IPS DF 6.9 (cell line): ENCODE measurements around the gene EPX.

Experiments
- DNase-seq: peaks from one replicate; pipeline ENCODE4 v3.0.0-alpha.2; 2013; ENCODE audit warnings: low read depth, low spot score
- H3K27ac ChIP-seq: one replicate; pipeline ENCODE4 v1.5.1; 2013; ENCODE audit warnings: low read length, control low read depth
- H3K27me3 ChIP-seq: 2 replicates; pipeline ENCODE4 v1.6.1; 2013; ENCODE audit warnings: mild to moderate bottlenecking, low read length; ENCODE audit not compliant: control insufficient read depth, insufficient read depth
- H3K36me3 ChIP-seq: 2 replicates; pipeline ENCODE4 v1.6.1; 2013; ENCODE audit warnings: low read length; ENCODE audit not compliant: control insufficient read depth, insufficient read depth
- H3K4me1 ChIP-seq: 2 replicates; pipeline ENCODE4 v1.6.1; 2013; ENCODE audit warnings: low read length; ENCODE audit not compliant: control insufficient read depth, insufficient read depth
- H3K4me3 ChIP-seq: 2 replicates; pipeline ENCODE4 v1.5.1; 2013; ENCODE audit warnings: mild to moderate bottlenecking, low read length
- H3K9me3 ChIP-seq: 2 replicates; pipeline ENCODE4 v1.6.1; 2013; ENCODE audit warnings: low read length, inconsistent platforms; ENCODE audit not compliant: control insufficient read depth, insufficient read depth
- WGBS: extraction: QIAGEN DNeasy Blood & Tissue Kit; methylation state at CpG from one replicate; pipeline ENCODE4 v1.1.7; 2013; ENCODE audit warnings: mixed read lengths, missing lambda C conversion rate; ENCODE audit not compliant: insufficient read length, insufficient coverage; 5-methylcytosine and 5-hydroxymethylcytosine counted together

The EPX gene

DNA sequence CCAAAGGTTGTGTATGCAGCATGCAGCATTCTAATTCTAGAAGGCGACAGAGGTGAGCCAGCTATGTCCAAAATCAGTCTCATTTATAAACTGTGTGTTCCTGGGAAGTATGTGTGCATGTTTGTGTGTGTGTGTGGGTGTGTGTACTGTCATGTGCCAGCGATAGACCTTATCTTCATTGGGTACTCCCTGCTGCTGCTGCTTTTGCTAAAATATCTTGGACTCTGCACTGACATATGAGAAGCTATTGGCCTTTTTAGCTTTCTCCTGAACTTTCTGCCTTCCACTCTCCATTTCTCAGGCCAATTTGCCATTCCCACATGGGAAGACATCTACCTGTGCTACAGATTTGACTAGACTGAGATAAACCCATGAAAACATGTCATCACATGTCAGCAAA is 43.9 kb downstream of the EPX start:
- no CpG with 5 or more reads among the region's 2 CpGs for WGBS
- H3K27me3 ChIP-seq: no peaks in the 10 kb centered on the region

DNA sequence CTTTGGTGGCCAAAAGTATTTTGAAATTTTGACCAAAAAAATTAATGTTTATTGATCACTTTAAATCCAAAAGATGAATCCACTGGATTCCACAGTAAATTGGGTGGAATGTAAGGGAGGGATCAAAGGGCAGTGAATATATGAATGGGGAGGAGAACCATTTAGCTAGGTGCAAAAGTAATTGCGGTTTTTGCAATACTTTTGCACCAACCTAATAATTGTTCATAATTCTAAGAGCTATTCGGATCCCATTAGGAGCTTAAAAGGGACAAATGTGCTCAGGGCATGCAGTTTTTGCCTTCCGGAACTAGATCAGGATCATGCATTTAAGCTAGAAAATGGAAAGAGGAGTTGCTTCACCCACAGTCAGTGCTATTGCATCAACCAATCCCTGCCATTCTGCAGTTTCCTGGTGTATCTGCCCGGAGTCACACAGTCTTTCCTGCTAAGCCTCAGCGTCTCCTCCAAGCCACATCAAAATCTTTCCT is 45.7 kb downstream of the EPX start, which contains the start of gene LPO:
LPO (plus strand) TSS at position 438 of the 488 bp plus-strand sequence. CDS start 4,396 bp downstream, outside the sequence.
- no CpG with 5 or more reads among the region's 5 CpGs for WGBS
- no peaks in the 10 kb centered on the region for H3K27me3 ChIP-seq

More for the DNA sequence above, 43.9 kb downstream of the EPX start:
- Histone ChIP-seq H3K27ac (no peak overlapping the region), H3K9me3 (no peaks in the 10 kb centered on the region), H3K36me3 (no peaks in the 10 kb centered on the region), H3K4me3 (no peak overlapping the region), H3K4me1 (no peaks in the 10 kb centered on the region)
- no peak for DNase-seq

DNA sequence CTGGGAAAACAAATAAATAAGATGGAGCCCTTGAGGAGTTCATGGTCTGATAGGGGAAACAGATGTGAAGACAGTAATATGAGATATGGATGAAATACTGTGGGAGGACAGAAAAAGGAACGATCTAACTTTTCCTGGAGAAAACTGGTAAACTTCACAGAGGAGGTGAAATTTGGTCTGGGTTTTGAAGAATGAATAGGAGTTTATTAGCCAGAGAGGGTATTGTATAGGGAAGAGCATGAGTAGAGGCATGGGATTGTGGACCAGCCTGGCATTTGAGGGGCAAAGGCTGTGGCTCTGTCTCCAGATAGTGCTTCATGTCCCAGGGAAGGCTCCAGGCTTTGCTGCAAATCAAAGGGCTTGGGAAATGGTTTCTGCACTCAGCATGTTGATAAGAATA is 47.5 kb downstream of the EPX start:
- Histone ChIP-seq H3K27ac (no peak overlapping the region), H3K36me3 (no peaks in the 10 kb centered on the region), H3K4me3 (no peak overlapping the region), H3K4me1 (no peaks in the 10 kb centered on the region), H3K9me3 (no peaks in the 10 kb centered on the region), H3K27me3 (no peaks in the 10 kb centered on the region)
- no peak for DNase-seq
- no CpG with 5 or more reads among the region's 1 CpG for WGBS

More for the DNA sequence above, 45.7 kb downstream of the EPX start, which contains the start of gene LPO:
- no peaks in the 10 kb centered on the region for H3K4me1 ChIP-seq
- no peak within 1 kb of the TSS for H3K27ac ChIP-seq
- no peak for DNase-seq
- H3K36me3 ChIP-seq: no peaks in the 10 kb centered on the region
- no peak within 1 kb of the TSS for H3K4me3 ChIP-seq
- no peaks in the 10 kb centered on the region for H3K9me3 ChIP-seq

DNA sequence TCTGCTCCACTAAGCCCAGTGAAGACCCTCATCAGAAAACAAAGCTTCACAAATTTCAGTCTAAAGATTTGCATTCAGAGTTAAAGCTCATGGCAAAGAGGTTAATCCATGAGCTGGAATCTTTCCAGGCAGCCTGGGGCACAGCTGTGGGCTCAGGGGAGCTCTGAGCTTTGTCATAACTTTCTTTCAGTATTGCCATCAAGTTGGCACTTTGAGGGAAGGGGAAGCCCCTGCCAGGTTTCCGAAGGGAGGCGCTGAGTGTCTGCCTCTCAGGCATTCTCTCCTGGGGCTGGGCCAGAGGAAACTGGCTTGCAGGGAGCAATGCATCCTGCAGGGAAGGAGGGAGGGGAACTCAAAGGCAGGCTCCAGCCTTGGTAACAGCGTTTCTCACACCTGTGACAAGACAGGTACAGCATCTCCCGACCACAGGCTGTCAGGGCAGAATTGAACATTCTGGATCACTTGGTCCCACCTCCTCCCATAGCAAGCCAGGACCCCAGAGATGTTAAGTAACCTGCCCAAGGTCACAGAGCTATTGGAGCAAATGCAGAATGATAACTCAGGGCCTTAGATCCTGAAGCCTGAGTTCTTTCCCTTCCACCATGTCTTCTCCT is 49.8 kb downstream of the EPX start:
- Histone ChIP-seq H3K9me3 (no peaks in the 10 kb centered on the region), H3K4me1 (no peaks in the 10 kb centered on the region), H3K36me3 (no peaks in the 10 kb centered on the region), H3K27ac (no peak overlapping the region), H3K27me3 (no peaks in the 10 kb centered on the region), H3K4me3 (no peak overlapping the region)
- DNase-seq: no peak
- WGBS: no CpG with 5 or more reads among the region's 4 CpGs

DNA sequence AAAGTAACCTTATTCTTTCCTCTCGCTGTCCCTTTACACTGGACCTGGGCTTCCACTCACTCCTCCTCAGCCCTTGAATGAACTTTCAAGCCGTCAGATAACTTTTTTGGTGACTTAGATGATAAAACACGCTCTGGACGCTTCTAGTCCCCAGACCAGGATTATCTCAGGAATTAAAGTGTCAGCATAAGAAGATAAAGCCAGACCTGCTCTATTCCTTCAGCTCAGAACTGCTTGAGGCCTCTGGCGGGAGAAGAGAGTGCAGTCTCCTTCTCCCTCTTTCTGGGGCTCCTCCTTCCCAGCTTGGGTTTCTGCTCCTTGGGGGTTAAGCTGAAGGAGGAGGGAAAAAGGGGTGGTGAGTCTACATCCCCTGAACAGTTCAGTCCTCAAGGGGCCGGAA is 52.4 kb downstream of the EPX start:
- Histone ChIP-seq H3K27me3 (peaks cover 14% of the 10 kb centered on the region), H3K4me3 (no peak overlapping the region), H3K27ac (no peak overlapping the region), H3K36me3 (no peaks in the 10 kb centered on the region), H3K9me3 (no peaks in the 10 kb centered on the region), H3K4me1 (peaks cover 1% of the 10 kb centered on the region; the same call in 1 of the 2 replicates)
- DNase-seq: no peak
- WGBS: no CpG with 5 or more reads among the region's 6 CpGs

DNA sequence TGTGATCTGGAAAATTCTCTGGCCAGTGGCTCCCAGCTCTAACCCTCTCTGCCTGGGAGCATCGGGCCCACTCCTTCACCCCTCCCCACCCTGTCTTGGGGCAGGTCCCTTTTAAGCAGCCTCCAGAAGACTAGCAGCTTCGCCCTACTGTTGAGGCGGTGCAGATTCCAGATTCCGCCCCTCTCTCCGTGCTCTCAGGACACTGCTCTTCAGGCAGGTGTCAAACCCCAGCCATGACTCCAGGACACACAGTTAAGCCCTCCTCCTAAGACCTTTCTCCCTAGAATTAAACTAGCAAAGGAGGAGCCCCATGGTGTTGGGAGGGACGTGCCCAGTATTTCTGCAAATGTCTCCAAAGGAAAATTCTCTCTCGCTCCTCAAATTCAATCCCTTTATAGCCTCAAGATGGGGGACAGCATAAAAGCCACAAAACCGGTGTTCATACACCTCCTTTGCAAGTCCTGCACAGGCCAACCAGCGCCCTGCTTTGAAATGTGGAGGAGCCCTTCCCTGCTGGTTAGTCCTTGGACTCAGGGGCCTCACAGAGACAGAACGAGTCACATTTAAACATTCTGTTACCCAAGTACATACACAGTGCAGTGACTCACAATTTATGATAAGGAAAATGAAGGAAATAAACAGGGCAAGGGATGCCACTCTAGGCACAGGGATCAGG is 53.0 kb downstream of the EPX start:
- H3K4me1 ChIP-seq: peaks cover 1% of the 10 kb centered on the region; the same call in 1 of the 2 replicates
- DNase-seq: no peak
- no peaks in the 10 kb centered on the region for H3K36me3 ChIP-seq
- no peak overlapping the region for H3K27ac ChIP-seq
- no peak overlapping the region for H3K4me3 ChIP-seq
- peaks cover 2% of the 10 kb centered on the region; the same call in 1 of the 2 replicates for H3K9me3 ChIP-seq
- peaks cover 21% of the 10 kb centered on the region for H3K27me3 ChIP-seq
- WGBS: no CpG with 5 or more reads among the region's 10 CpGs

DNA sequence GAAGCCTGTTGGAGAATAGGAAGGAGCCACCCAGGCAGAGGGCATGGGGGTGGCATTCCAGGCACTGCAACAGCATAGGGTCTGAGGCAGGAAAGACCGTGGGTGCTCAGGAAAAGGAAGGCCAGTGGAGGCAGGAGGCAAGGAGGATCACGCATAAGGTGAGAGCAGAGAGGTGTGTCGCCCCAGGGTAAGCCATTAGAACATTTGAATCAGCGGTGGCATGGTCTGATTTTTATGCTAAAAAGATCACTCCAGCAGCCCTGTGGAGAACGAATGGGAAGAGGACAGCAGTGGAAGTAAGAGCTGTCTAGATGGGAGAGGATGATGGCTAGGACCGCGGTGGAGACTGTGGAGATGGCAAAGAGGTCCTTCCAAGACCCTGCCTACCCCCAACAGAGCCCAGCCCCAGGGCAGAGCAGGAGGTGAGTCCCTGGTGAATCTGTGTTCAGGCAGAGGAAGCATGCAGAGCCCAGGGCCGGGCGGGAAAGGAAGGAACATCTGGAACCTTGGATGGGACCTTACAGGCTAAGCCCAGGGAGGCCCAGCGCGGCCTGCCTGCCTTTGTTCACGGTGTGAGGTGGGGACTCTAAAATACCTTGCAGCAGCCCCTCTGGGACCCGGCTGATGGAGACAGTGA is 53.7 kb downstream of the EPX start:
- no CpG with 5 or more reads among the region's 13 CpGs for WGBS
- no peak overlapping the region for H3K27ac ChIP-seq
- peaks cover 24% of the 10 kb centered on the region for H3K27me3 ChIP-seq
- peaks cover 1% of the 10 kb centered on the region; the same call in 1 of the 2 replicates for H3K4me1 ChIP-seq
- H3K4me3 ChIP-seq: no peak overlapping the region
- peaks cover 2% of the 10 kb centered on the region; the same call in 1 of the 2 replicates for H3K9me3 ChIP-seq
- no peak for DNase-seq
- no peaks in the 10 kb centered on the region for H3K36me3 ChIP-seq

DNA sequence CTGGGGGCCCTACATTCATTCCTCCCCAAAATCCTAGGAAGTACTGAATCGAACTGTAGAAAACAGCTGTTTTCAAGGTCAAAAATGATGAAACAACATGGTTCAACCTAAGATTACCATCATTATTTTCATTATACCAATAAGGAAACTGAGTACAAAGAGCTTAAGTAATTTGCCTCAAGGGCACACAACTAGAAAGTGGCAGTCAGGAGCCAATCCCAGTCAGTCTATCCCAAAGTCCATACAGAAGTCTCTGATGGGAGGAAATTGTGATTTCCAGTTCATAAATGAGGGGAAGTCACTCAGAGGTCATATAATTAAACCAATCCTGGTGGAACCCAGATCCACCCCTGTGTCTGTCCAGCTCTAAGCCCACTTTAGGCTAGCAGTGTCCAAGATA is 54.3 kb downstream of the EPX start:
- no peak for DNase-seq
- H3K4me3 ChIP-seq: no peak overlapping the region
- peaks cover 2% of the 10 kb centered on the region; the same call in 1 of the 2 replicates for H3K9me3 ChIP-seq
- no peak overlapping the region for H3K27ac ChIP-seq
- peaks cover 1% of the 10 kb centered on the region; the same call in 1 of the 2 replicates for H3K4me1 ChIP-seq
- no peaks in the 10 kb centered on the region for H3K36me3 ChIP-seq
- WGBS: no CpG with 5 or more reads among the region's 1 CpG
- peaks cover 27% of the 10 kb centered on the region for H3K27me3 ChIP-seq

DNA sequence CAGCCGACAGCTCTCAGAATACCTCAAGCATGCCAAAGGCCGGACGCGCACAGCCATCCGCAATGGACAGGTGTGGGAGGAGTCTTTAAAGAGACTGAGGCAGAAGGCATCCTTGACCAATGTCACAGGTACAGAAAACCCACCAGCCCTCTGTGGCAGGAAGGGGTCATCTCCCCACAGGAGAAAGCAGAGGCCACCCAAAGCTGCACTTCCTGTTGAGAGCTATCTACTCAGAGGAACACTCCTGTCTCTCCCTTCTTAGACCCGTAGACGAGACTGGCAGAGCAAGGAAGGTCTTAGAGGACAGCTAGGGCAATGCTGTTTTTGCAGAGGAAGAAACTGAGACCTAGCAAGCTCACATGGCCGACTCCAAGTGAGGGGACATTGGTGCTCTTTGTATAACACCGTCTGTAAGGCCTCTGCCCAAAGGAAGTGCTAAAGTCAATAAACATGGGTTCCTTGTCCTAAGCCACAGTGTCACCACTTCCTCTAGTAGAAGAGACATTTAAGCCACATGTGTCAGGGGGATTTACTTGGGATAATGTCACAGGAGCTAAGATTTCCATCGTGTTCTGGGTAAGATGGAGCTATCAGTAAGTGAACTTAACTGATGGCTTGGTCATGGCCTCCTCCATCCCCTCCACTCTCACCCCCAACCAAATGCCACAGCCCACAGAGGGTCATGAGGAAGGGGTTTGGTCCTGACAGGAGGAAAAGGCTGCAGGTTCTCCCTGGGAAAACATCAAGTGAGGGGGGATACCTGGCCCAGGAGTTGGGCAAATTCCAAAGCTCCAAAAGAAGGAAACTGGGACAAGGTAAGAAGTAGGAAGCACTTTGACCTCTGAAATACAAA is 55.2 kb downstream of the EPX start:
- peaks cover 27% of the 10 kb centered on the region for H3K27me3 ChIP-seq
- H3K9me3 ChIP-seq: peaks cover 2% of the 10 kb centered on the region; the same call in 1 of the 2 replicates
- peaks cover 1% of the 10 kb centered on the region; the same call in 1 of the 2 replicates for H3K4me1 ChIP-seq
- no peak for DNase-seq
- H3K4me3 ChIP-seq: no peak overlapping the region
- no peaks in the 10 kb centered on the region for H3K36me3 ChIP-seq
- no CpG with 5 or more reads among the region's 10 CpGs for WGBS
- H3K27ac ChIP-seq: no peak overlapping the region

DNA sequence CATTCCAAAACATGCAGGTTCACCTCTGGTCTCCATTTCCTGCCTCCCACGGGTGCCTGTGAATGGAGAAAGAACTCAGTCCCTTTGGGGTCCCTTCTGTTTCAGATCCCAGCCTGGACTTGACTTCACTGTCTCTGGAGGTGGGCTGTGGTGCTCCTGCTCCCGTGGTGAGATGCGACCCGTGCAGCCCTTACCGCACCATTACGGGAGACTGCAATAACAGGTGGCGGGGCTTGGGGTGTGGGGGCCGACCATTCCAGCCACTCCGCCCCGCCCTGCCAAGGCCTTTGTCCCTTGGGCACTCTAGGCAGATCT is 56.4 kb downstream of the EPX start:
- Histone ChIP-seq H3K36me3 (no peaks in the 10 kb centered on the region), H3K4me1 (peaks cover 1% of the 10 kb centered on the region; the same call in 1 of the 2 replicates), H3K27ac (no peak overlapping the region), H3K4me3 (no peak overlapping the region; the same call in 1 of the 2 replicates), H3K9me3 (peaks cover 2% of the 10 kb centered on the region; the same call in 1 of the 2 replicates), H3K27me3 (peaks cover 27% of the 10 kb centered on the region)
- WGBS: no CpG with 5 or more reads among the region's 10 CpGs
- no peak for DNase-seq
